Neural cell (in vitro differentiated cells): ENCODE data around the gene SLC6A15. TPM values are rescaled to one million over a fixed set of nuclear protein-coding genes. Genes with fewer than 3 reads are reported as not detected.

Source experiments
- H2AFZ ChIP-seq: fragments of 200-600, 300-800 bp; sonication (generic), shearing (Covaris generic); 2 replicates; pipeline ENCODE4 v1.6.0; 2014; ENCODE audit warnings: low read depth, mild to moderate bottlenecking, antibody characterized with exemption, low read length, moderate library complexity
- H3F3A ChIP-seq: fragments of 200-600 bp; shearing (Covaris generic); 2 replicates; pipeline ENCODE4 v1.6.1; 2016; ENCODE audit warnings: mild to moderate bottlenecking, moderate library complexity, mixed read lengths, antibody characterized with exemption, low read length; ENCODE audit not compliant: insufficient read depth, poor library complexity, severe bottlenecking
- H3K27ac ChIP-seq: fragments of 200-600, 300-800 bp; sonication (generic), shearing (Covaris generic); 2 replicates; pipeline ENCODE4 v1.5.1; 2014; ENCODE audit warnings: mild to moderate bottlenecking, low read length, moderate library complexity
- H3K27me3 ChIP-seq: fragments of 300-800, 200-600 bp; sonication (generic), shearing (Covaris generic); 2 replicates; pipeline ENCODE4 v1.6.0; 2014; ENCODE audit warnings: mild to moderate bottlenecking, low read depth, low read length, moderate library complexity; ENCODE audit not compliant: insufficient read depth
- H3K36me3 ChIP-seq: fragments of 300-800, 200-600 bp; sonication (generic), shearing (Covaris generic); 2 replicates; pipeline ENCODE4 v1.5.1; 2014; ENCODE audit warnings: mild to moderate bottlenecking, antibody characterized with exemption, low read length, moderate library complexity; ENCODE audit not compliant: insufficient read depth
- H3K4me2 ChIP-seq: fragments of 300-800, 200-600 bp; sonication (generic), shearing (Covaris generic); 2 replicates; pipeline ENCODE4 v1.6.0; 2014; ENCODE audit warnings: mild to moderate bottlenecking, low read length
- H3K4me3 ChIP-seq: fragments of 300-800, 200-600 bp; sonication (generic), shearing (Covaris generic); 2 replicates; pipeline ENCODE4 v1.5.1; 2014; ENCODE audit warnings: mild to moderate bottlenecking, low read length, moderate library complexity
- H3K79me2 ChIP-seq: fragments of 200-600 bp; shearing (Covaris generic); replicated peaks from 2 replicates; pipeline ENCODE4 v1.6.0; 2014; ENCODE audit warnings: mild to moderate bottlenecking, low read length, moderate library complexity; ENCODE audit not compliant: insufficient read depth
- H3K9ac ChIP-seq: fragments of 300-800, 200-600 bp; sonication (generic), shearing (Covaris generic); 2 replicates; pipeline ENCODE4 v1.6.1; 2016; ENCODE audit warnings: mild to moderate bottlenecking, low read length, mixed read lengths
- H3K9me2 ChIP-seq: fragments of 200-600 bp; shearing (Covaris generic); 2 replicates; pipeline ENCODE4 v1.6.1; 2016; ENCODE audit warnings: mild to moderate bottlenecking, low read length, mixed read lengths; ENCODE audit not compliant: insufficient read depth
- H3K9me3 ChIP-seq: fragments of 200-600, 300-800 bp; sonication (generic), shearing (Covaris generic); 2 replicates; pipeline ENCODE4 v1.6.1; 2016; ENCODE audit warnings: mild to moderate bottlenecking, mixed run types, low read length, moderate library complexity, mixed read lengths
- H4K20me1 ChIP-seq: fragments of 200-600 bp; shearing (Covaris generic); 2 replicates; pipeline ENCODE4 v1.6.1; 2016; ENCODE audit warnings: mild to moderate bottlenecking, mixed run types; ENCODE audit not compliant: insufficient read depth
- EZH2 ChIP-seq: fragments of 200-600, 300-800 bp; shearing (Covaris generic), sonication (generic); IDR thresholded peaks from 2 replicates; pipeline ENCODE4 v1.6.1; 2014; ENCODE audit warnings: antibody characterized with exemption, low read length, borderline replicate concordance, mild to moderate bottlenecking; ENCODE audit not compliant: insufficient read depth, poor library complexity, severe bottlenecking
- MXI1 ChIP-seq: fragments of 450-650 bp; conservative IDR thresholded peaks from 2 replicates; pipeline ENCODE4 v1.6.1; 2014; ENCODE audit warnings: antibody characterized with exemption, mild to moderate bottlenecking; ENCODE audit not compliant: poor library complexity, severe bottlenecking
- RAD21 ChIP-seq: fragments of 450-650 bp; conservative IDR thresholded peaks from 2 replicates; pipeline ENCODE4 v1.6.1; 2014; ENCODE audit warnings: antibody characterized with exemption, mild to moderate bottlenecking, moderate library complexity
- polyA plus RNA-seq: library from polyadenylated mRNA; depleted of rRNA; stranded (reverse); fragments of >200 nt; gene quantifications from 2 replicates; pipeline ENCODE4 v1.2.3, GENCODE V29; 2014
- TF ChIP-seq, protein P1 (sequence below): fragments of 450-650 bp; IDR thresholded peaks from 2 replicates; pipeline ENCODE4 v1.5.1; 2014; ENCODE audit warnings: antibody characterized with exemption, mild to moderate bottlenecking, moderate library complexity; ENCODE audit not compliant: poor library complexity, severe bottlenecking
- TF ChIP-seq, protein P2 (sequence below): IDR thresholded peaks from 2 replicates; pipeline ENCODE4 v1.6.1; 2012; ENCODE audit warnings: borderline replicate concordance

SLC6A15 gene
- polyA plus RNA-seq, 1 donor from 2014 or later: 11.4 TPM

DNA sequence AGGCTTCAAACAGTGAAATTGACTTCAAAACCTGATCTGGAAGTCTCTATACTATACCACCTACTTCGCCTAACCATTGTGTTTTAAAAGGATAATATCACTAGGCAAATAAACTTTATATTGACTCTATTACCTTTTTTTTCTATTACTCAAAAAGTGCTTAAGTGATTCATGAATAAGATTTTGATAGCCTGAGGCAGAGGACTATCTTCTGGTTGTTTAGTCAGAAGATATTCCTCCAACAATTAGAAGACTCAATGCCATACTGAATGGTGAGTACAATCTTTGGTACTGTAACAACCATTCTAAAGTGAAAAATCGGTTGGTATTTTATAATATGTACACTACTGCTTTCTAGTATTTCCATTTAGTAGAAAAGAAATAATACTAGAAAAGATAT is 22.8 kb downstream of the SLC6A15 start:
- no peaks in the 10 kb centered on the region for H3K79me2 ChIP-seq
- no peak overlapping the region for H3K4me3 ChIP-seq
- no peaks in the 10 kb centered on the region for H3F3A ChIP-seq
- H3K27me3 ChIP-seq: no peaks in the 10 kb centered on the region
- H3K9ac ChIP-seq: no peak overlapping the region
- H3K4me2 ChIP-seq: no peak overlapping the region
- H4K20me1 ChIP-seq: no peaks in the 10 kb centered on the region
- H3K9me3 ChIP-seq: no peaks in the 10 kb centered on the region
- no peak overlapping the region for H2AFZ ChIP-seq
- no peaks in the 10 kb centered on the region for H3K36me3 ChIP-seq
- no peak overlapping the region for H3K27ac ChIP-seq
- TF ChIP-seq, protein P1, sequence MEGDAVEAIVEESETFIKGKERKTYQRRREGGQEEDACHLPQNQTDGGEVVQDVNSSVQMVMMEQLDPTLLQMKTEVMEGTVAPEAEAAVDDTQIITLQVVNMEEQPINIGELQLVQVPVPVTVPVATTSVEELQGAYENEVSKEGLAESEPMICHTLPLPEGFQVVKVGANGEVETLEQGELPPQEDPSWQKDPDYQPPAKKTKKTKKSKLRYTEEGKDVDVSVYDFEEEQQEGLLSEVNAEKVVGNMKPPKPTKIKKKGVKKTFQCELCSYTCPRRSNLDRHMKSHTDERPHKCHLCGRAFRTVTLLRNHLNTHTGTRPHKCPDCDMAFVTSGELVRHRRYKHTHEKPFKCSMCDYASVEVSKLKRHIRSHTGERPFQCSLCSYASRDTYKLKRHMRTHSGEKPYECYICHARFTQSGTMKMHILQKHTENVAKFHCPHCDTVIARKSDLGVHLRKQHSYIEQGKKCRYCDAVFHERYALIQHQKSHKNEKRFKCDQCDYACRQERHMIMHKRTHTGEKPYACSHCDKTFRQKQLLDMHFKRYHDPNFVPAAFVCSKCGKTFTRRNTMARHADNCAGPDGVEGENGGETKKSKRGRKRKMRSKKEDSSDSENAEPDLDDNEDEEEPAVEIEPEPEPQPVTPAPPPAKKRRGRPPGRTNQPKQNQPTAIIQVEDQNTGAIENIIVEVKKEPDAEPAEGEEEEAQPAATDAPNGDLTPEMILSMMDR: no peak
- TF ChIP-seq MXI1 (no peak), EZH2 (no peak)
- no peaks in the 10 kb centered on the region for H3K9me2 ChIP-seq

DNA sequence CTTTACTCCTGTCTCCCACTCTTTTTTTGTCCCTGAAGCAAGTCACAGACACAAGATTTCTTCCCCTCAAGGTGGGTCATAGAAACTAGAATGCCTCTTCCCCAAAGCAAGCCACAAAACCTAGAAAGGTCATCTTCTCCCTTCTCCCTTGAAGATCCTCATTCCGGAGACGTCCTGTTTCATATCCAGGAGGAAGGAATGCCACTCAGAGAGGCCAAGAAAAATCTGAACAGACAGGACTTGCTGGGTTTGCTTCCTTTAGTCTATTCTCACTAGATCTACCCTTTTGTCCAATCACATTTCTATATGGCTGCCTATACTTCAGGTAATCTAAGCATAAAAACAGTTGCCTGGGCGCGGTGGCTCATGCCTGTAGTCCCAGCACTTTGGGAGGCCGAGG is 23.7 kb downstream of the SLC6A15 start:
- no peaks in the 10 kb centered on the region for H3K9me2 ChIP-seq
- H3K9me3 ChIP-seq: no peaks in the 10 kb centered on the region
- H3K79me2 ChIP-seq: no peaks in the 10 kb centered on the region
- H3K36me3 ChIP-seq: no peaks in the 10 kb centered on the region
- H2AFZ ChIP-seq: no peak overlapping the region
- H3F3A ChIP-seq: no peaks in the 10 kb centered on the region
- no peak overlapping the region for H3K9ac ChIP-seq
- no peak overlapping the region for H3K27ac ChIP-seq
- H3K27me3 ChIP-seq: no peaks in the 10 kb centered on the region
- TF ChIP-seq MXI1: no peak
- TF ChIP-seq EZH2: no peak
- TF ChIP-seq RAD21: no peak
- TF ChIP-seq, protein P2, sequence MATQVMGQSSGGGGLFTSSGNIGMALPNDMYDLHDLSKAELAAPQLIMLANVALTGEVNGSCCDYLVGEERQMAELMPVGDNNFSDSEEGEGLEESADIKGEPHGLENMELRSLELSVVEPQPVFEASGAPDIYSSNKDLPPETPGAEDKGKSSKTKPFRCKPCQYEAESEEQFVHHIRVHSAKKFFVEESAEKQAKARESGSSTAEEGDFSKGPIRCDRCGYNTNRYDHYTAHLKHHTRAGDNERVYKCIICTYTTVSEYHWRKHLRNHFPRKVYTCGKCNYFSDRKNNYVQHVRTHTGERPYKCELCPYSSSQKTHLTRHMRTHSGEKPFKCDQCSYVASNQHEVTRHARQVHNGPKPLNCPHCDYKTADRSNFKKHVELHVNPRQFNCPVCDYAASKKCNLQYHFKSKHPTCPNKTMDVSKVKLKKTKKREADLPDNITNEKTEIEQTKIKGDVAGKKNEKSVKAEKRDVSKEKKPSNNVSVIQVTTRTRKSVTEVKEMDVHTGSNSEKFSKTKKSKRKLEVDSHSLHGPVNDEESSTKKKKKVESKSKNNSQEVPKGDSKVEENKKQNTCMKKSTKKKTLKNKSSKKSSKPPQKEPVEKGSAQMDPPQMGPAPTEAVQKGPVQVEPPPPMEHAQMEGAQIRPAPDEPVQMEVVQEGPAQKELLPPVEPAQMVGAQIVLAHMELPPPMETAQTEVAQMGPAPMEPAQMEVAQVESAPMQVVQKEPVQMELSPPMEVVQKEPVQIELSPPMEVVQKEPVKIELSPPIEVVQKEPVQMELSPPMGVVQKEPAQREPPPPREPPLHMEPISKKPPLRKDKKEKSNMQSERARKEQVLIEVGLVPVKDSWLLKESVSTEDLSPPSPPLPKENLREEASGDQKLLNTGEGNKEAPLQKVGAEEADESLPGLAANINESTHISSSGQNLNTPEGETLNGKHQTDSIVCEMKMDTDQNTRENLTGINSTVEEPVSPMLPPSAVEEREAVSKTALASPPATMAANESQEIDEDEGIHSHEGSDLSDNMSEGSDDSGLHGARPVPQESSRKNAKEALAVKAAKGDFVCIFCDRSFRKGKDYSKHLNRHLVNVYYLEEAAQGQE: no peak
- TF ChIP-seq, protein P1: no peak
- no peak overlapping the region for H3K4me2 ChIP-seq
- H4K20me1 ChIP-seq: no peaks in the 10 kb centered on the region
- no peak overlapping the region for H3K4me3 ChIP-seq
